NCI-H2171 treated with DMSO at 0.1 percent for 48 hours (cell line): ENCODE data around the gene OR1A1.
"Not testable (repeated sequence)": the region's sequence is repeated elsewhere in the genome, so short reads cannot be mapped to it uniquely, and the experiment has no call there.

Experiments
- DNase-seq: peaks from one replicate; lab custom pipeline; 2025; lab: John Stamatoyannopoulos, UW

Gene OR1A1

GRCh38 chr17:3207367-3207766 lies at the start of gene OR1A1:
Gene OR1A1 (plus strand): TSS chr17:3207667. CDS start chr17:3215621, 7,954 bp downstream.
- no peak for DNase-seq

- DNase-seq: no peak
Observed at GRCh38 chr17:3167574-3167973, 39.9 kb upstream of the OR1A1 start.

- no peak for DNase-seq
Observed at GRCh38 chr17:3189961-3190360, 17.5 kb upstream of the OR1A1 start.

GRCh38 chr17:3197219-3197618 lies 10.2 kb upstream of the OR1A1 start, which contains the start of gene OR1A2:
Gene OR1A2 (plus strand): TSS chr17:3197519. CDS start chr17:3197519, 0 bp downstream.
- no peak for DNase-seq

GRCh38 chr17:3208484-3208883 lies 1.0 kb downstream of the OR1A1 start:
- DNase-seq: no peak

- no peak for DNase-seq
Observed at GRCh38 chr17:3213001-3213400, 5.5 kb downstream of the OR1A1 start.

- peak; percentile 2 for DNase-seq
Observed at GRCh38 chr17:3213587-3213986, 6.1 kb downstream of the OR1A1 start.

GRCh38 chr17:3219978-3220377 lies 12.5 kb downstream of the OR1A1 start:
- DNase-seq: not testable (repeated sequence)

GRCh38 chr17:3221850-3222249 lies 14.4 kb downstream of the OR1A1 start:
- DNase-seq: no peak

GRCh38 chr17:3222505-3222904 lies 15.0 kb downstream of the OR1A1 start:
- DNase-seq: no peak

GRCh38 chr17:3224721-3225352 lies 17.4 kb downstream of the OR1A1 start:
- not testable (repeated sequence) for DNase-seq

- not testable (repeated sequence) for DNase-seq
Observed at GRCh38 chr17:3232300-3232699, 24.8 kb downstream of the OR1A1 start.

GRCh38 chr17:3238685-3239084 lies 31.2 kb downstream of the OR1A1 start:
- DNase-seq: not testable (repeated sequence)

- DNase-seq: not testable (repeated sequence)
Observed at GRCh38 chr17:3241044-3241443, 33.6 kb downstream of the OR1A1 start.

GRCh38 chr17:3244841-3245240 lies 37.4 kb downstream of the OR1A1 start:
- DNase-seq: not testable (repeated sequence)

- DNase-seq: not testable (repeated sequence)
Observed at GRCh38 chr17:3249013-3249412, 41.5 kb downstream of the OR1A1 start.

GRCh38 chr17:3256575-3256974 lies 49.1 kb downstream of the OR1A1 start:
- no peak for DNase-seq

GRCh38 chr17:3260163-3260562 lies 52.7 kb downstream of the OR1A1 start:
- no peak for DNase-seq

GRCh38 chr17:3260600-3260999 lies 53.1 kb downstream of the OR1A1 start:
- DNase-seq: no peak
